ENCODE data around the gene GOLGA8T.
"Not testable (repeated sequence)": the region's sequence is repeated elsewhere in the genome, so short reads cannot be mapped to it uniquely, and the experiment has no call there.

GOLGA8T gene

GRCh38 chr15:30191639-30192038 lies 56.8 kb downstream of the GOLGA8T start:
- DNase-seq: not testable (repeated sequence)

DNA sequence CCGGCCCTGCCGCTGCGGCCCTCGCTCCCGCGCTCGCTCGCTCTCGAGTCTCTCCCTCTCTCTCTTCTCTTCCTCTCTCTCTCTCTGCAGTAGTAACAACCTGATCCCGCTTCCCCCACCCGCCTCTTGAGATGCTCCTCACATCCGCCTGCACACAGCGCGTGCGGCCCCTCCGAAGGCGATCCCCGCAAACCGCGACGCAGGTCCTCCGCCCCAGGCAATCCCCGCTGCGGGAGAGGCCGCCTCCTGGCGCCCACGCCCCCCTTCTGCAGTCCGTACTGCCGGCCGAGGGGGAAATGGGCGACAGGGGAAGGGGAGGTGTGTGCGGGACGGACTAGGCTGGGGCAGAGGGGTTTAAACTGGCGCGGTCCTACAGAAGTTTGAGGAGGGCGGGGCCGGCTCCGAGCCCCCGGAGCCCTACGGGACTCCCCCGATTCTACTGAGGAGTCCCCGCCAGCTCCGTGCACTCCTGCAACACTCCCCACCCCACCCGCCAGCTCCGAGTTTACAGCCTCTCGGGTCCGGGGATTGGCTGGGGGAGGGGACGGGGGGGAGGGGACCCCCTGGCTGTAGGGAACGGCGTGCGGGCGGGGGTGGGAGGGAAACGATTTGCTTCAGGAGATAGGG lies 57.4 kb downstream of the GOLGA8T start:
- DNase-seq: not testable (repeated sequence)

- DNase-seq: not testable (repeated sequence)
These were observed 58.0 kb downstream of the GOLGA8T start for GRCh38 chr15:30192892-30193291.
